M059J (cell line): ENCODE data around the gene CSNK1G3. TPM values are rescaled to one million over a fixed set of nuclear protein-coding genes. Genes with fewer than 3 reads are reported as not detected.
"Not testable (repeated sequence)": the region's sequence is repeated elsewhere in the genome, so short reads cannot be mapped to it uniquely, and the experiment has no call there.

ENCODE experiments used
- DNase-seq: peaks from one replicate; pipeline ENCODE4 v3.0.0-alpha.2; 2012; ENCODE audit warnings: low read depth
- total RNA-seq: library from RNA; depleted of rRNA; stranded (reverse); fragments of >200 nt; shearing (Covaris generic); gene quantifications from 2 replicates; pipeline ENCODE4 v1.2.3, GENCODE V29; 2014

CSNK1G3 gene
- total RNA-seq, 1 experiment from 2014 or later, result 43.3 TPM

DNA sequence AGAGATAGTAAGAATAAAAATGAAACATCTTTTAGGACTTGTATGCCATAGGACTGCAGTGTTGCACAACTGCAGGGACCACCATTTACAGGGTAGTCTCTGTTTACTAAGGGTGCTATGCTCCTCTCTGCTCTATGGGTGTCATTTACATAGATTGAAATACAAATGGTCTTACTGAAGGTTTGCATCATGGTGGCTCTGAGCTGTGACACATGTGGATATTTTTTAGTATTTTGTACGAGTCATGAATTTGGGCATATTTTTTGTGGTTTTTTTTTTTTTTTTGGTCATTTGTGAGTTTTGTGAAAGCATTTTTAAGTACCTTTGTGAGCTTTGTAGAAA, 47.4 kb downstream of the CSNK1G3 start:
- DNase-seq, result no peak

- no peak for DNase-seq
Observed at GRCh38 chr5:123561230-123561629, 49.3 kb downstream of the CSNK1G3 start.

DNA sequence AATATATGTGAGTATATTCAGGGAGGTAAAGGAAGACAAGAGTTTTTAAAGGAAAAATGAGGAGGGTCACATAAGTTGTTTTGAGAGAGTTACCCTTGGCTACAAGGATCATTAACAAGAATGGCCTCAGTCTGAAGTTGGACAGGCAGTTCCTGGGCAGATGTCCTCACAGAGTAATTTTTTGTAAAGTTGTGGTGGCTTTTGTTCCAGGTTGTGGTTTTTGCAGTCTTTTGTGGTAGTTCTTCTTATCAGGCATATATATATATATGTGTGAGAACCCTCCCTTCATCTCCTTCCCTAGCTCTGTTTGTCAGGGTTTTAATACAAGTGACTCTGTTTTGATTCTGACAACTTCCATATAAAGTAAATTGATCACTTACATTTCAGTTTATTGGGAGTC, 60.0 kb downstream of the CSNK1G3 start:
- DNase-seq, result no peak

- DNase-seq, result no peak
Observed at GRCh38 chr5:123578390-123578789, 66.4 kb downstream of the CSNK1G3 start.

DNA sequence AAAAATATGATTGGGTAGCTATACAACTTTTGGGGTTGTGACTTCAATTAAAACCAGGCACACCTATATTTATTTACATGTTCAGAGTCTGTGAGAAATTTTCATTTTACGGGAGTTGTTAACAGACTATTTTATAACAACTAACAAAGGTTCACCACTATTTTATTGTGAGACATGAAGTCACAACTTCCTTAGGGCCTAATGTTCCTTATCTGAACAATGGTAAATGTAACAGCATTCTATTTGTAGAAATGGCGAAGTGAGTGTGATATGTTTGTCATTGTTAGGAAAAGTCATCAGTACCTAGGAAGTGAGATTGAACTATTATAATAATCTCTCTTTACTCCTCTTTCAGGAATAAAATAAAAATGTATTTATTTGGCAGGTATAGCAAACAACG, 67.4 kb downstream of the CSNK1G3 start:
- DNase-seq, result no peak

DNA sequence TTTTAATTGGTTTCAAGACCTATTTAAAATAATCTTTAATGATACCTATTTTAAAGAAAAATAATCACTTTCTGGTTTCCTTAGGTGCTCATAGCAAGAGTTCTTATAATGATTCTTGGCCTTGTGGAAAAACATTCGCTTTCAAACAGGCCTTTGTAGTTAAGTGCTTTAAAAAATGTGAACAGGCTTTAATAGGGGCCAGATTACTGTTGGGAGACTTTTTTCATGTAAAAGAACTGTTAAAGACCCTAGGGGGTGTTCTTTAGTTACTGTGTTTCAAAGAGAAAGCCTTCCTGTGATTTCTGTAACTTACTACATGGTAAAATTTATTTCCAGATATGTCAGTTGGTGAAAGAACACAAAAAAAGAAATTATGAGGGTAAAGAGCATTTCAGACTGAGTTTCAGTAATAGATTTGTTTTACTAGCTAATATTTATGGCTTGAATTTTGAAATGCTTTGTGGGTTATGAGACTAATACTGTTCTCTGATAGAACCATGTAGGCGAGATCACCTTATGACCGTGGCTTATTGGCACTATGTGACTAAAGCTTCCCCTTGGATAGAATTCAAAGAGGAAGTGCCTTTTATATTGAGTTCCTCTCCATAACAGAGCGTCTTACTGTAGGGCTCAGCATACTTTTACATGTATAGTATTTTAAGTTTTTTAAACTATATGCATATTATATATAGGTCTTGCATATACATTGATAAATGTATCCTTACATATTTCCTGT, 70.7 kb downstream of the CSNK1G3 start:
- peak; percentile 2 for DNase-seq

DNA sequence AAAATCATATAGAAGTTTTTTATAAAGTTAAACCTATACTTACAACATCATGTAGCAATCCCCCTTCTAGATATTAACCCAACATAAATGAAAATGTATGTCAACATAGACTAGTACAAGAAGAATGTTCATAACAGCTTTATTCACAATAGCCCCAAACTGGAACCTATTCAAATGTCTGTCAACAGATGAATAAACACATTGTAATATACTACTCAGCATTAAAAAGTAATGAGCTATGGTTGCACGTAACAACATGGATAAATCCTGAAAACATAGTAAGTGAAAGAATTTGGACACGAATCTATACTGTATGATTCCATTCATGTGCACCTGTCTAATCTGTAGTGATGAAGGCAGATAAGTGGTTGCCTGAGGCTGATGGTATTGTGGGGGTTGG, 73.9 kb downstream of the CSNK1G3 start:
- DNase-seq, result peak; percentile 3

DNA sequence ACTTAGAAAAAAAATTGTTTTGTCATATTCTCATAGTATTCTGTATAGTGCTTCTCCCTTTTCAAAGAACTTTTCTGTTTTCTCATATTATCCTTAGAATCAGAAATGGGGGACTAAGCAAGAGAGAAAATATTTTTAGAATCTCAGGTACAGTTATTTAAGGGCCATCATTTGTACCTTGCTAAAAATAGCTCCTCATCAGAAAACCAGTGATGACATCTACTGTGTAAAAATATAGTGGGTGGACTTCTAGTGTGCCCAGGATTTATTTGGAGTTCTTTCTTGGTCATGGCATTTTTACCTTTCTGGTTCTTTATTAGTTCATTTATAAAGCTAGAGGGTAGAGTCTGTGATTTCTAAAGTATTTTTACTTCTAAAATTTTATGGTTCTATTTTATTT, 82.5 kb downstream of the CSNK1G3 start:
- DNase-seq, result no peak

DNA sequence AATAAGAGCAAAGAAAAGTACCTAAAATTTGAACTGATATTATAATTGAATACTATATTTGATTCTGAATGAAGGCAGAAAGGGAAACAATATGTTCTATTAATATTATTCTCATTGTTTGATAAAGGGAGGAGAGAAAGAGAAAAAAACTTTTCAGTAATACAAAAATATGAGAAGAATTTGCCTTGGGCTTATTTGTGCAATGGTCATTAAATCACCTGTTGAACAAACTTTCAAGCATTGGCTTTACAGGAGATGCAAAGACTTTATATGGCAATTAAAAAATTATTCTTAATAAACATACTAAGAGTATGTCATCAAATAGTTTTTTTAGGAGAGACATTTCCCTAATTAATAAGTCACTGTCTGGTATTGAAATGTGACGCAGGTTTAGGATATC, 85.0 kb downstream of the CSNK1G3 start:
- no peak for DNase-seq

GRCh38 chr5:123598028-123598689, 86.2 kb downstream of the CSNK1G3 start:
- no peak for DNase-seq

- no peak for DNase-seq
Observed at GRCh38 chr5:123599171-123599570, 87.2 kb downstream of the CSNK1G3 start.

DNA sequence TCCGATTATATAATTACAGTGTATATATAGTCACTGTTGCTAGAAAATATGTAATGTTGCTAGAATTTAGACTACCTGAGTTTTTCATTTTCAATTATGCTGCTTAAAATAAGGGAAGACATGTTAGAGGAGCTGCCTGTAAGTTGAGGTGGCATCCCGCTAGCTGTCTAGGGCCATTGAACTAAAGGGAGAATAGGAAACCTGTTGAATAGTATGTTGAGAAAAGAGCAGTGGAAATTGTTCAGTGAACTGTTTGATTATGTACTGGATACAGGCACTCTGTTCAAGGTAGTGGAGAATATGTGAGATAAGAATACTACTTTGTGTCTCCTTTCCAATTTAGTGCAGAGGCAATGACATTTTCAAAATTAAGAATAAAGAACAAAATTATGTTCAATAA, 89.6 kb downstream of the CSNK1G3 start:
- no peak for DNase-seq

DNA sequence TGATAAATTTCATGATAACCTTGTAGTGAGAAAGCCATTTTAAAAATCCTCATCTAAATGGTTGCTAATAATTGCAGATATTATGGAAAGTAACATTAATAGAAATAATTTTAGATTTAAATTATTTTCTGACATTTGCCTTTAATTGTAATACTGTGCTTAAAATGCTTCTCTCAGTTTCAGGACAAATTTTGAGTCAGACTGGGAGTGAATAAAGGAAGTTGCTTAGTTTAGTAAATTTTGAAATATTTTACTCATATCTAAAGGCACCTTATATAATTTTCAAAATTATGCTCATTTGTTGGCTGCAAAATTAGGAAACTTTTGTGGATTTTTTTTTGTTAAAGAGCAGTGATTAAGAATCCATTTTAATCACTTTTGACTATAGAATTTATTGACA, 93.8 kb downstream of the CSNK1G3 start:
- DNase-seq, result no peak

- DNase-seq, result peak; percentile 15
Observed at GRCh38 chr5:123610209-123610608, 98.2 kb downstream of the CSNK1G3 start.

DNA sequence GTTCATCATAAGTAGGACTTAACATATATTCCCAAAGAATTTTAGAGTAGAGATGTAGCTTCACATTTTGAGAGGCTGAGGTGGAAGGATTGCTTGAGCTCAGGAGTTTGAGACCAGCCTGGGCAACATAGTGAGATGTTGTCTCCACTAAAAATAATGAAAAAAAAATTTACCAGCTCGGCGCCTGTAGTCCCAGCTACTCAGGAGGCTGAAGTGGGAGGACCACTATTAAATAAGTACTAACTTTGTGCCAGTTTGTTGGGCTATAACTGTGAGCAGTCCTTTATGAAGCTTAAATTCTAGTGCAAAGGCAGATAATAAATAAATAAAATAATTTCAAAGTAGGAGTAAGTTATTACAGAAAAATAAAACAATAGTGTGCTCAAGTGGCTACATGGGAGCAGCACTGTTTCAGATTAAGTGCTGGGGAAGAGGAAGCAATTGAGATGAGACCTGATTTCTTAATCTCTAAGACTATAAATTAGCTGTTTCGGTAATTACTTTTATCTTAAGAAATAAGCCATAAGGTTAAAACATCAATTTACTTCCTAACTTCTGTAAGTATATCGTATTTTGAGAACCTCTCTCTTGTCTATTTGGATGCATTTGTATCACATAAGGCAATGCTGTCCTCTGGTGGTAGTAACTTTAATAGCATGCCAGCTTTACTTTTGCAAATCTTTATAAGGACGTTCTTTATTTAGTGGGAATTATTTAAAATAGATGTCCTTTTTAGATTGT, 98.9 kb downstream of the CSNK1G3 start:
- DNase-seq, result peak; percentile 56

GRCh38 chr5:123611406-123611709, 99.4 kb downstream of the CSNK1G3 start:
- no peak for DNase-seq

GRCh38 chr5:123617561-123617960, 105.6 kb downstream of the CSNK1G3 start:
- no peak for DNase-seq

- DNase-seq, result no peak
Observed at GRCh38 chr5:123626051-123626450, 114.1 kb downstream of the CSNK1G3 start.

DNA sequence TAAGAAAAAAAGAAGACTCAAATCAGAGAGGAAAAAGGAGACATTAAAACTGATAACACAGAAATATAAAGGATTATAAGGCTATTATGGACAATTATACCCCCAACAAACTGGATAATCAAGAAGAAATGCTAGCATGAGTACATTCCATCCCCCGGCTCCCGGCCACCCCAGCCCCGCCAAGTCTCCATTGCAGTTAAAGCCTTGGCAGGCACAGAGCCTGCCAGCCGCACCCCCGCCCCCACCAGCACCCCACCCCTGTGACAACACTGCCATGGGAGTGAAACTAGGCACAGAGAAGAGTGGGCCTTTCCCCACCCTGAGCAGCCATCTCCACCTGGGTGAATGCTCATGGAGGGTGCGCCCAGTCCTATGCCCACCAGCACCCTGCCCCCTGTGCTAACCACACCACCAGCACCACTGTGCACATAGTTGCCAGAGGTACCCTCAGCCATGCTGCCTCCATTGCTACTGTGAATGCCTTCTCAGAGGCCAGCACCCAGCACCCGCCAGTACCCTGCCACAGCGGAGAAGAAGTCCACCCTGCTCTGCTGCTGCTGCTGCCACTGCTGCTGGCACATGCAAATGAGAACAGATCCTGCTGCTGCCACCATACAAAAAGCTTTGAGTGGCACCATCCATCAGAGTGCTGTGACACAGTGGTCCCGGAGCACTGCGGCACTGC, 117.0 kb downstream of the CSNK1G3 start:
- no peak for DNase-seq

GRCh38 chr5:123636006-123636405, 124.0 kb downstream of the CSNK1G3 start:
- no peak for DNase-seq

DNA sequence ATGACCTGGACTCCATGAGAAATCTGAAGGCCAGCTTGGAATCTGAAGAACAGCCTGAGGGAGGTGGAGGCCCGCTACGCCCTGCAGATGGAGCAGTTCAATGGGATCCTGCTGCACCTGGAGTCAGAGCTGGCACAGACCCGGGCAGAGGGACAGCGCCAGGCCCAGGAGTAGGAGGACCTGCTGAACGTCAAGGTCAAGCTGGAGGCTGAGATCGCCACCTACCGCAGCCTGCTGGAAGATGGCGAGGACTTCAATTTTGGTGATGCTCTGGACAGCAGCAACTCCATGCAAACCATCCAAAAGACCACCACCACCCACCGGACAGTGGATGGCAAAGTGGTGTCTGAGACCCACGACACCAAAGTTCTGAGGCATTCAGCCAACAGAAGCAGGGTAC, 125.1 kb downstream of the CSNK1G3 start:
- DNase-seq, result not testable (repeated sequence)

GRCh38 chr5:123639244-123639643, 127.3 kb downstream of the CSNK1G3 start:
- DNase-seq, result no peak
